HCT116 (cell line): ENCODE data around the gene FGF22.

Source experiments
- CEBPB ChIP-seq: IDR thresholded peaks from 2 replicates; pipeline ENCODE4 v1.6.1; 2012; ENCODE audit warnings: low read depth
- EGR1 ChIP-seq: IDR thresholded peaks from 2 replicates; pipeline ENCODE4 v1.6.1; 2012; ENCODE audit warnings: low read depth
- EZH2 ChIP-seq: fragments of 200-600 bp; sonication (generic); IDR thresholded peaks from 2 replicates; pipeline ENCODE4 v1.6.1; 2017; ENCODE audit warnings: antibody characterized with exemption, mixed run types
- POLR2A ChIP-seq: IDR thresholded peaks from 2 replicates; pipeline ENCODE4 v1.7.0; 2011; ENCODE audit warnings: borderline replicate concordance; ENCODE audit not compliant: insufficient read depth, insufficient read length; ENCODE audit errors: extremely low read depth
- POLR2AphosphoS5 ChIP-seq: IDR thresholded peaks from 2 replicates; pipeline ENCODE4 v1.6.1; 2011; ENCODE audit warnings: mild to moderate bottlenecking, low read depth, low read length, moderate library complexity
- REST ChIP-seq: IDR thresholded peaks from 2 replicates; pipeline ENCODE4 v1.6.1; 2012; ENCODE audit warnings: low read depth
- SIN3A ChIP-seq: IDR thresholded peaks from 2 replicates; pipeline ENCODE4 v1.6.1; 2012; ENCODE audit warnings: low read depth
- SP1 ChIP-seq: IDR thresholded peaks from 2 replicates; pipeline ENCODE4 v1.6.1; 2012; ENCODE audit warnings: low read depth
- TCF7L2 ChIP-seq: IDR thresholded peaks from 2 replicates; pipeline ENCODE4 v1.7.0; 2011; ENCODE audit warnings: borderline replicate concordance, inconsistent platforms; ENCODE audit not compliant: insufficient read depth, insufficient read length; ENCODE audit errors: extremely low read depth
- YY1 ChIP-seq: IDR thresholded peaks from 2 replicates; pipeline ENCODE4 v1.6.1; 2011; ENCODE audit warnings: low read length, low read depth, moderate library complexity, mild to moderate bottlenecking; ENCODE audit not compliant: insufficient replicate concordance; ENCODE audit errors: extremely low read depth
- TF ChIP-seq, protein P1 (sequence below), 3 experiments: fragments of 200-600 bp in 1 of 3; sonication (generic) in 1 of 3; IDR thresholded peaks in 2 of 3; conservative IDR thresholded peaks in 1 of 3; 2 replicates each; pipeline ENCODE4 v1.5.1; 2012 to 2017; ENCODE audit warnings: low read depth in 2 of 3, low read length in 2 of 3, antibody characterized with exemption in 1 of 3, borderline replicate concordance in 1 of 3, control low read depth in 1 of 3, mild to moderate bottlenecking in 1 of 3, mixed read lengths in 1 of 3, mixed run types in 1 of 3, moderate library complexity in 1 of 3; ENCODE audit not compliant: insufficient read depth in 1 of 3
- TF ChIP-seq, protein P2 (sequence below): IDR thresholded peaks from 2 replicates; pipeline ENCODE4 v1.6.1; 2012
- TF ChIP-seq, protein P3 (sequence below): IDR thresholded peaks from 2 replicates; pipeline ENCODE4 v1.6.1; 2012

GRCh38 chr19:633786-634639, 5.7 kb upstream of the FGF22 start:
- TF ChIP-seq POLR2A (no peak), EGR1 (no peak), EZH2 (no peak), REST (no peak), CEBPB (no peak), SIN3A (no peak), SP1 (no peak), POLR2AphosphoS5 (no peak), YY1 (no peak), TCF7L2 (no peak)
- TF ChIP-seq, protein P1, sequence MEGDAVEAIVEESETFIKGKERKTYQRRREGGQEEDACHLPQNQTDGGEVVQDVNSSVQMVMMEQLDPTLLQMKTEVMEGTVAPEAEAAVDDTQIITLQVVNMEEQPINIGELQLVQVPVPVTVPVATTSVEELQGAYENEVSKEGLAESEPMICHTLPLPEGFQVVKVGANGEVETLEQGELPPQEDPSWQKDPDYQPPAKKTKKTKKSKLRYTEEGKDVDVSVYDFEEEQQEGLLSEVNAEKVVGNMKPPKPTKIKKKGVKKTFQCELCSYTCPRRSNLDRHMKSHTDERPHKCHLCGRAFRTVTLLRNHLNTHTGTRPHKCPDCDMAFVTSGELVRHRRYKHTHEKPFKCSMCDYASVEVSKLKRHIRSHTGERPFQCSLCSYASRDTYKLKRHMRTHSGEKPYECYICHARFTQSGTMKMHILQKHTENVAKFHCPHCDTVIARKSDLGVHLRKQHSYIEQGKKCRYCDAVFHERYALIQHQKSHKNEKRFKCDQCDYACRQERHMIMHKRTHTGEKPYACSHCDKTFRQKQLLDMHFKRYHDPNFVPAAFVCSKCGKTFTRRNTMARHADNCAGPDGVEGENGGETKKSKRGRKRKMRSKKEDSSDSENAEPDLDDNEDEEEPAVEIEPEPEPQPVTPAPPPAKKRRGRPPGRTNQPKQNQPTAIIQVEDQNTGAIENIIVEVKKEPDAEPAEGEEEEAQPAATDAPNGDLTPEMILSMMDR (IDR thresholded peaks at IDR 0.05 in 2 of 3, conservative IDR thresholded peaks at IDR 0.05 in 1 of 3; ENCODE audit: borderline replicate concordance in 1 of 3, insufficient read depth in 1 of 3, low read depth in 2 of 3, low read length in 2 of 3): no peak
- TF ChIP-seq, protein P2, sequence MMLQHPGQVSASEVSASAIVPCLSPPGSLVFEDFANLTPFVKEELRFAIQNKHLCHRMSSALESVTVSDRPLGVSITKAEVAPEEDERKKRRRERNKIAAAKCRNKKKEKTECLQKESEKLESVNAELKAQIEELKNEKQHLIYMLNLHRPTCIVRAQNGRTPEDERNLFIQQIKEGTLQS: no peak
- TF ChIP-seq, protein P3, sequence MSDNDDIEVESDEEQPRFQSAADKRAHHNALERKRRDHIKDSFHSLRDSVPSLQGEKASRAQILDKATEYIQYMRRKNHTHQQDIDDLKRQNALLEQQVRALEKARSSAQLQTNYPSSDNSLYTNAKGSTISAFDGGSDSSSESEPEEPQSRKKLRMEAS: no peak
